Activated CD8-positive, alpha-beta T cell treated with anti-CD3 and anti-CD28 coated beads, Interleukin-2, amount 10 ng/mL, durations not matched to agents 7 days and 5 days (primary cell): Measurements from ENCODE around the gene RIMBP2. TPM values are rescaled to one million over a fixed set of nuclear protein-coding genes. Genes with fewer than 3 reads are reported as not detected.

ENCODE experiments used
- ATAC-seq: fragments of 150-1000 bp; cut with Tn5 transposase; one replicate; pipeline ENCODE4 v1.10.0; 2021; ENCODE audit warnings: moderate library complexity
- CTCF ChIA-PET: fragments of 350-600 bp; sonication (Branson Sonifier 250); formaldehyde crosslinking; loops from one replicate; lab custom pipeline; 2021; ENCODE audit warnings: antibody characterized with exemption; lab: Charles Lee
- POLR2A ChIA-PET: fragments of 350-600 bp; sonication (Branson Sonifier 250); formaldehyde crosslinking; loops from one replicate; lab custom pipeline; 2021; ENCODE audit warnings: antibody characterized with exemption; lab: Charles Lee
- DNase-seq: peaks from one replicate; pipeline ENCODE4 v3.0.0-alpha.2; 2020
- H3K27ac Mint-ChIP-seq: one replicate; pipeline ENCODE4 v1.8.0; 2021; ENCODE audit warnings: mild to moderate bottlenecking, mixed read lengths
- H3K27me3 Mint-ChIP-seq: one replicate; pipeline ENCODE4 v1.8.0; 2021; ENCODE audit warnings: low read depth, mixed read lengths
- H3K36me3 Mint-ChIP-seq: one replicate; pipeline ENCODE4 v1.8.0; 2021; ENCODE audit warnings: low read depth, mixed read lengths
- H3K4me1 Mint-ChIP-seq: one replicate; pipeline ENCODE4 v1.8.0; 2021; ENCODE audit warnings: low read depth, mixed read lengths
- H3K4me3 Mint-ChIP-seq: one replicate; pipeline ENCODE4 v1.8.0; 2021; ENCODE audit warnings: mild to moderate bottlenecking, mixed read lengths
- H3K9me3 Mint-ChIP-seq: one replicate; pipeline ENCODE4 v1.8.0; 2022; ENCODE audit warnings: mixed read lengths; ENCODE audit not compliant: insufficient read depth
- total RNA-seq, 2 experiments: library from RNA; stranded (reverse); gene quantifications; one replicate each; pipeline ENCODE4 v1.2.3, GENCODE V29; 2021

The RIMBP2 gene
- total RNA-seq, 2 experiments from 2014 or later, result not detected

GRCh38 chr12:130394906-130395305 lies 321.2 kb downstream of the RIMBP2 start:
- ChIA-PET POLR2A (no interaction called here), CTCF (no interaction called here)
- ATAC-seq (no peak), DNase-seq (no peak)
- H3K4me1 Mint-ChIP-seq, result peaks cover 10% of the 10 kb centered on the region
- no peaks in the 10 kb centered on the region for H3K36me3 Mint-ChIP-seq
- H3K27ac Mint-ChIP-seq, result no peak overlapping the region
- H3K9me3 Mint-ChIP-seq, result peaks cover 10% of the 10 kb centered on the region
- H3K4me3 Mint-ChIP-seq, result no peak overlapping the region
- peaks cover 6% of the 10 kb centered on the region for H3K27me3 Mint-ChIP-seq

- no peak overlapping the region for H3K27ac Mint-ChIP-seq
- CTCF ChIA-PET, result no interaction called here
Observed at GRCh38 chr12:130391186-130391585, 324.9 kb downstream of the RIMBP2 start.

GRCh38 chr12:130385193-130385592 lies 330.9 kb downstream of the RIMBP2 start:
- H3K27me3 Mint-ChIP-seq, result no peaks in the 10 kb centered on the region
- no peak for ATAC-seq
- DNase-seq, result no peak
- H3K4me3 Mint-ChIP-seq, result no peak overlapping the region
- POLR2A ChIA-PET, result no interaction called here
- H3K27ac Mint-ChIP-seq, result no peak overlapping the region
- CTCF ChIA-PET, result no interaction called here
- H3K36me3 Mint-ChIP-seq, result peaks cover 3% of the 10 kb centered on the region
- peaks cover 19% of the 10 kb centered on the region for H3K9me3 Mint-ChIP-seq
- H3K4me1 Mint-ChIP-seq, result no peaks in the 10 kb centered on the region

More at GRCh38 chr12:130391186-130391585, 324.9 kb downstream of the RIMBP2 start:
- POLR2A ChIA-PET, result no interaction called here
- DNase-seq (no peak), ATAC-seq (no peak)
- Mint-ChIP-seq H3K36me3 (peaks cover 3% of the 10 kb centered on the region), H3K4me1 (peaks cover 10% of the 10 kb centered on the region), H3K27me3 (peaks cover 4% of the 10 kb centered on the region), H3K9me3 (peaks cover 22% of the 10 kb centered on the region), H3K4me3 (no peak overlapping the region)

DNA sequence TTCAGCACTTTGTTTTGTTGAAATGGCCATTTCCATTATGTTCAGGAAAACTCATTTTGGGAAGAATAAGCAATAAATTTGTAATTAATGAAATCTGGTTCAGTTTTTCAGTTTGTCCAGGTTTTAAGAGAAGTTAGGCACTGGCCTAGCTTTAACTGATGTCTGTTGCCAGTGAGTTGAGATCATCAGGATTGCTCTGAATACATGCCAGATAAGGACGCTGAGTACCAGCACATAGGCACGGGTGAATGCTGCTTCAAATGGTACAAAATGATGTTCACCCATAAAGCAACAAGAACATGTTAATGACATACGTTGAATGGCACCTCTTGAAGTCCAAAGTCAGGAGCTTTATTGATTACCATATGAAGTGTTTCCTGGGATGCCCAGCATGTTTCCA lies 331.9 kb downstream of the RIMBP2 start:
- H3K27me3 Mint-ChIP-seq, result no peaks in the 10 kb centered on the region
- no peak for ATAC-seq
- peaks cover 3% of the 10 kb centered on the region for H3K36me3 Mint-ChIP-seq
- no peak for DNase-seq
- ChIA-PET POLR2A (no interaction called here), CTCF (no interaction called here)
- H3K9me3 Mint-ChIP-seq, result peaks cover 18% of the 10 kb centered on the region
- H3K4me1 Mint-ChIP-seq, result no peaks in the 10 kb centered on the region
- H3K27ac Mint-ChIP-seq, result no peak overlapping the region
- H3K4me3 Mint-ChIP-seq, result no peak overlapping the region

DNA sequence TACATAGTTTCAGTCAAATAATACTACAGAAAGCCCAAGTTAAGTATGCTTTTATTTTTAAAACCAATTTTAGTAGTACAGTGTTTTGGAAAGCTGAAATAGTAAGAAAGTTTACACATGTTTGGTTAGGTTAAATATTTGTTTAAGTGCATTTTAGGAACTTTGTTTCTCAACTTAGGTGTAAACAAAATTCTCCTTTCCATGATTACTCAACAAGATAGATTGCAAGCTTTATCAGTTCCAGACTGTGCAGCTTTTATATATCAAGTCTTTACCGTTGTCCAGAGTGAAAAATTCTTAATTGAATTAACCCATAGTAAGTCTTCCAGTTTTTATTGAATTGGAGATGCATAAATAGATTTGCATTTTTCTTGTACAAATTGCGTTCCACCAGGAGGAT lies 333.3 kb downstream of the RIMBP2 start:
- ChIA-PET POLR2A (no interaction called here), CTCF (interaction anchor here (0.6 kb wide), 1 partner anchor 226 kb away, joined by 3 read pairs; no protein-coding TSS in a partner anchor)
- no peak for ATAC-seq
- H3K27ac Mint-ChIP-seq, result no peak overlapping the region
- H3K4me3 Mint-ChIP-seq, result no peak overlapping the region
- H3K4me1 Mint-ChIP-seq, result no peaks in the 10 kb centered on the region
- H3K36me3 Mint-ChIP-seq, result no peaks in the 10 kb centered on the region
- no peaks in the 10 kb centered on the region for H3K27me3 Mint-ChIP-seq
- H3K9me3 Mint-ChIP-seq, result peaks cover 7% of the 10 kb centered on the region
- no peak for DNase-seq

- no peak overlapping the region for H3K4me3 Mint-ChIP-seq
- DNase-seq, result no peak
- no peak overlapping the region for H3K27ac Mint-ChIP-seq
- no peaks in the 10 kb centered on the region for H3K36me3 Mint-ChIP-seq
- ATAC-seq, result no peak
- H3K9me3 Mint-ChIP-seq, result no peaks in the 10 kb centered on the region
- ChIA-PET CTCF (no interaction called here), POLR2A (no interaction called here)
- peaks cover 2% of the 10 kb centered on the region for H3K27me3 Mint-ChIP-seq
- H3K4me1 Mint-ChIP-seq, result no peaks in the 10 kb centered on the region
Observed at GRCh38 chr12:130375296-130376287, 340.5 kb downstream of the RIMBP2 start.

- CTCF ChIA-PET, result no interaction called here
- Mint-ChIP-seq H3K36me3 (no peaks in the 10 kb centered on the region), H3K27me3 (peaks cover 2% of the 10 kb centered on the region), H3K4me1 (no peaks in the 10 kb centered on the region), H3K27ac (no peak overlapping the region), H3K4me3 (no peak overlapping the region), H3K9me3 (no peaks in the 10 kb centered on the region)
- DNase-seq, result no peak
- POLR2A ChIA-PET, result interaction anchor here (0.5 kb wide), 1 partner anchor 143 kb away, joined by 3 read pairs; no protein-coding TSS in a partner anchor
- no peak for ATAC-seq
Observed at GRCh38 chr12:130374083-130374482, 342.0 kb downstream of the RIMBP2 start.

DNA sequence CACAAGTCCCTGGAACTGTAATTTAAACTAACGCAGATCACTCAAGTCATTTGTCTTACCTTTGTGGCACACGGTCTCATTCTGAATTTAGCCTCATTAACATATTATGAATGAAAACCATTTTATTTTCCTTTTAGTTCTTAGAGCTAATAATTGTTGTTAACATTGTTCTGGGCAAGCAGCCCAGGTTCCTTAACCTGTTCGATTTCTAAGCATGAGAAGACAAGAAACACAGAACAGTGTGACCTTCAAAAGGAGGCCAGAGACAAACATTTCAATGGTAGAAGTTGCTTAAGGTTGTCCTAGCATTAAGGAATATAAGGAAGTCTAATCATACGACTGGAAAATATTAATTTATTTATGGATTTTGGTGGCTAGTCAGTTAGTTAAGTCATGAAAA lies 343.2 kb downstream of the RIMBP2 start:
- Mint-ChIP-seq H3K27me3 (peaks cover 2% of the 10 kb centered on the region), H3K4me1 (no peaks in the 10 kb centered on the region), H3K9me3 (no peaks in the 10 kb centered on the region), H3K27ac (no peak overlapping the region), H3K4me3 (no peak overlapping the region), H3K36me3 (no peaks in the 10 kb centered on the region)
- POLR2A ChIA-PET, result no interaction called here
- ATAC-seq (no peak), DNase-seq (no peak)
- CTCF ChIA-PET, result no interaction called here

DNA sequence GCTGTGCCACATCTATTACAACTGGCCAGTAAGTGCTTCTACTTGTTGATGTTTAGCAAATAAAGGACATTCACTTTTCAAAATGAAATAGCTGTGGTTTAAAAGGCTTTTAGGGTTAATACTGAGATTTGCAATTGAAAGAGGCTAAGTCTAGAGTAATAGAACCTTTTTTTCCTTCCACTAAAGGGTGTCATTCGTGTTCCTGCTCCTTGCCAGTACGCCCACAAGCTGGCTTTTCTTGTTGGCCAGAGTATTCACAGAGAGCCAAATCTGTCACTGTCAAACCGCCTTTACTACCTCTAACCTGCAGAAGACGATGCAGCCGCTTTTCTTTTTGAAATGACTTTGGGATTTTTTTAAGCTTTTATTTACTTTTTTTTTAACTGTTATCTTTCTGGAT lies 344.8 kb downstream of the RIMBP2 start:
- POLR2A ChIA-PET, result no interaction called here
- peaks cover 2% of the 10 kb centered on the region for H3K27me3 Mint-ChIP-seq

DNA sequence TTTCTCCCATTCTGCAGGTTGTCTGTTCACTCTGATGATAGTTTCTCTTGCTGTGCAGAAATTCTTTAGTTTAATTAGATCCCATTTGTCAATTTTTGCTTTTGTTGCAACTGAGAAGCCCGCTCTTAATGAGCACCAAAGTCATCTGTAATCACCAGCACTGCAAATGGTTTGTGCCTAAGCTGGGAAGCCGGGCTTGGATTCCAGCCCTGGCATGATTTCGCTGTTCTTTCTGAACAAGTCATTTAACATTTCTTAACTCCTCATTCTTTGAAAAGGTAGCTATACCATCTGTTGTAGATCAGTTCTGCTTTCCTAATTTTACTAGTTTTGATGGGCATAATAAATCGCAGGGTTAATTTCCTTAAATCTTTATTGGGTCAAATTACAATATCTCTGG lies 346.3 kb downstream of the RIMBP2 start:
- POLR2A ChIA-PET, result no interaction called here
- H3K4me3 Mint-ChIP-seq, result no peak overlapping the region
- DNase-seq (no peak), ATAC-seq (no peak)
- H3K36me3 Mint-ChIP-seq, result no peaks in the 10 kb centered on the region
- peaks cover 2% of the 10 kb centered on the region for H3K27me3 Mint-ChIP-seq
- CTCF ChIA-PET, result no interaction called here
- H3K9me3 Mint-ChIP-seq, result no peaks in the 10 kb centered on the region
- no peaks in the 10 kb centered on the region for H3K4me1 Mint-ChIP-seq
- H3K27ac Mint-ChIP-seq, result no peak overlapping the region

More for the DNA sequence above, 344.8 kb downstream of the RIMBP2 start:
- no peaks in the 10 kb centered on the region for H3K9me3 Mint-ChIP-seq
- ATAC-seq (no peak), DNase-seq (no peak)
- H3K4me3 Mint-ChIP-seq, result no peak overlapping the region
- H3K36me3 Mint-ChIP-seq, result no peaks in the 10 kb centered on the region
- no peak overlapping the region for H3K27ac Mint-ChIP-seq
- H3K4me1 Mint-ChIP-seq, result no peaks in the 10 kb centered on the region
- CTCF ChIA-PET, result interaction anchor here (0.6 kb wide), 1 partner anchor 579 kb away, joined by 3 read pairs; no protein-coding TSS in a partner anchor

DNA sequence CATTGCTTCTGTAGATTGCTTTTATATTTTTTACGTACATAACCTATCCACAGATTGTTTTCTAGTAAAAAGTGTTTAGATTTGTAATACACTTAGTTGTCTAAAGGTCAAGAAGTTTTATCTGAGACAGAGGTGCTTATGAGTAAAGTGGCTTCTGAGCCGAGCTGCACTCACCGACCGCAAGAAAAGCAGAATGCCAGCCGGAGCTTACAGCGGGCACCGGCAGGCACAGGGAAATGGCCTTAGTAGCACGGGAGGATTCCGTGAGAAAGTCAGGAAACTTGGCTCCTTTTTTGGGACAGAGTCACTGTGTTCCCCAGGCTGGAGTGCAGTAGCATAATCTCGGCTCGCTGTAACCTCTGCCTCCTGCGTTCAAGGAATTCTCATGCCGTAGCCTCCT lies 348.6 kb downstream of the RIMBP2 start:
- ChIA-PET CTCF (no interaction called here), POLR2A (no interaction called here)
- Mint-ChIP-seq H3K4me3 (no peak overlapping the region), H3K9me3 (no peaks in the 10 kb centered on the region), H3K36me3 (no peaks in the 10 kb centered on the region), H3K27ac (no peak overlapping the region), H3K4me1 (no peaks in the 10 kb centered on the region), H3K27me3 (peaks cover 2% of the 10 kb centered on the region)
- DNase-seq, result no peak
- no peak for ATAC-seq

- Mint-ChIP-seq H3K9me3 (no peaks in the 10 kb centered on the region), H3K36me3 (no peaks in the 10 kb centered on the region), H3K27me3 (peaks cover 2% of the 10 kb centered on the region), H3K4me1 (no peaks in the 10 kb centered on the region), H3K4me3 (no peak overlapping the region), H3K27ac (no peak overlapping the region)
- CTCF ChIA-PET, result no interaction called here
- ATAC-seq (no peak), DNase-seq (no peak)
- POLR2A ChIA-PET, result no interaction called here
Observed at GRCh38 chr12:130367003-130367402, 349.1 kb downstream of the RIMBP2 start.
